Measurements from ENCODE around the gene LPCAT1. TPM values are rescaled to one million over a fixed set of nuclear protein-coding genes. Genes with fewer than 3 reads are reported as not detected.

LPCAT1 gene
- total and polyA plus RNA-seq, 2 of the 13 experiments (the other 11 are each of a cell fraction or from before 2014, with no cell fraction given) = 29.8 to 90.6 TPM

DNA sequence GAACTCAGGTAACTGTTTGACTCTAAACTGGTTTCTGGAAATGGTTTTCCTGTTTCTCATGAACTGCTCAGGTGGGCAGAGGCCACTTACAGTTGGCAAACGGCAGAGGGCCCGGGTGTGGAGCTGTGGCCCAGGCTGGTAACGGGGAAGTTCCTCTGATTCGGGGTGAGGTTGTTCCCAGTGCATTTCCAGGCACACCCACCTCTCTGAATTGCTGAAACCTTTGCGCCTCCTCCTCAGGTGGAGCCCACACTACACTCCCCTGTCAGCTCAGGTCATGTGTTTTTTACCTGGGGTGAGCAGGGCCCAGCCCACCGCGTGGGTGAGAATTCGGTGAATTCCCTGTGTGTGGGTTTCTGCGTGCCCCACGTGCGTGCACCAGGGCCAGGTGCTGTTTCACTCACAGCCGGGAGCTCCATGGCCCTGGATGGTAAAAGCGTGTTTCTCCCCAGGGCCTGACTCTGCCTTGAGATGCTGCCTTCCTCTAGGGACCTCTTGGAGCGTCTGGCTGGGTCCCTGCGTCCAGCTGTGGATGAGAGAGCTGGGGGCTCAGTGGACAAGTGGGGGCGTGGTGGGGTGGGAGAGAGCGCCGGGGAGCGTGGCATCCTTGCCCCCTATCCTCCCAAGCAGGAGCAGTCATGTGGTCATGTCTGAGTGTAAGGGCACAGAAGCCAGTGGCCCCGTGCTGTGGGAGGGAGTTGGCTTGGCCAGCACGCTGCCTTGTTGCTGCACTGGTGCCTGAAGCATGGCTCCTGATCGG is 33.5 kb upstream of the LPCAT1 start (continued):
- TF ChIP-seq ZNF749 (CRISPR knock-in tag; IDR thresholded peaks at IDR 0.05; ENCODE audit: borderline replicate concordance) = no peak
- no peak for TF ChIP-seq KDM5A (IDR thresholded peaks at IDR 0.05; ENCODE audit: borderline replicate concordance, low read length)
- TF ChIP-seq ZNF510 (CRISPR knock-in tag; IDR thresholded peaks at IDR 0.05; ENCODE audit: low read depth) = no peak
- TF ChIP-seq ZBTB38 (CRISPR knock-in tag; IDR thresholded peaks at IDR 0.05) = 0 out of 2 replicates have a peak, but pooled peaks have one; percentile 17

DNA sequence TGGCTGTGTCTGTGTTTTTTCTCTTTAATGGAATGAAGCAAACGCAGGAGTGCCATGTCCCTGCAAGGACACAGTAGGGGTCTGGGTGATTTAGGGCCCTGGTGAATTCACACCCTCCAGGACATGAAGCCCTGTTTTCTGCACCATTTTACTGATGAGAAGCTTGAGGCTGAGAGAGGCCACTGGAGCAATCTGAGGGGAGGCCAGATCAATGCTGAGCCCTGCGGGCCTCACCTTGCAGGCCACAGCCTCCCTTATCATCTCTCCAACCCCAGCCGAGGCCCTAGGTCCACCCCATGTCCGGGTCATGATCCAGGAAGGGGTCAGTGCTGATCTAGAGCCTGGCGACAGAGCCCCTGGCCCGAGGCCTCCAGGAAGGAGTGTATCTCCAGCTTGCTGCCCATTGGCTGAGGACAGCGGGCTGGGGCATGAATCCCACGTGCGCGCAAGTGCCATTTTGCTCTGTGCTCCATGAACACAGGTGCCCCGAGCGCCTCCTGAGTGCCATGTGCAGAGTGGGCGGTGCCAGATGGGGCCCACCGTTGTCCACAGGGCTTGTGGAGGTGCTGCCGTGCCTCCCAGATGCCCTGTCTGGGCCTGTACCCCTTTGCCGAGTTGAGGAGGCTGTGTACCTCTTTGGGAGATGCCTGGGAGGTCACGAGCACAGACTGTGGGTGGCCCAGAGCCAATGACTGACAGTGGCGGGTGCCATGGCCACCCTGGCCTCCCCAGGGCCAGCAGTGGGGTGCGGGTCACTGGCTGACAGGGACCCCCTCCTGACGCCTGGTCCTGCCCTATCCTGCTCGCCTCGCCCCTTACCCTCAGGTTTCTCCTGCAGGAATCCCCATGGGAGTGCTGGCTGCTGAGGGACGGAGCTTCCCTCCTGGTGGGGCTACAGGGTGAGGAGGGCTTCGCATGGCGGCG is 32.3 kb upstream of the LPCAT1 start:
- H3K9me3 ChIP-seq (ENCODE audit: low read length) = no peaks in the 10 kb centered on the region
- H3K9ac ChIP-seq (ENCODE audit: insufficient read depth, low read depth, low read length) = peak overlapping the region; percentile 50
- in situ Hi-C loops (cut with HindIII; ENCODE audit: extremely low pct_ligation_motif_present, low pct_unique_long_range_greater_than_20kb) = no loop called here
- H3K27me3 ChIP-seq (ENCODE audit: control insufficient read depth in 1 of 2, insufficient read depth in 2 of 2, low read length in 2 of 2) = no peaks in the 10 kb centered on the region
- H3K79me2 ChIP-seq (ENCODE audit: insufficient read depth, low read length) = no peaks in the 10 kb centered on the region
- no TSS peak for BruUV-seq (replicated peaks)
- no peak for FAIRE-seq
- DNase-seq (ENCODE audit: low spot score) = no peak
- H3K27ac ChIP-seq (ENCODE audit: extremely low read length, insufficient read depth, low read length) = peak overlapping the region; percentile 60
- H3K4me1 ChIP-seq (ENCODE audit: insufficient read depth, low read length) = peaks cover 52% of the 10 kb centered on the region
- H4K20me1 ChIP-seq (ENCODE audit: insufficient read depth, low read length) = no peaks in the 10 kb centered on the region
- intact Hi-C loops (cut with micrococcal nuclease; ENCODE audit: unreplicated experiment) = no loop called here
- ChIA-PET CTCF (ENCODE audit: low intra/inter-chr PET ratio, low total read pairs) (interaction anchor here (1.4 kb wide), 1 partner anchor 8 kb away, joined by 3 read pairs; no protein-coding TSS in a partner anchor), POLR2A (interaction anchor here (1.0 to 2.7 kb wide), 12 partner anchors 9 to 1285 kb away, joined by 3 to 68 read pairs (median 5); partner anchors contain the start of genes LPCAT1 and PDCD6)
- H3K4me2 ChIP-seq (ENCODE audit: low read depth, low read length) = peak overlapping the region; percentile 64
- H3K4me3 ChIP-seq (replicated peaks in 1 of 3; ENCODE audit: insufficient read depth in 1 of 3, low read depth in 2 of 3, low read length in 3 of 3) = peak overlapping the region in 1 of 3 experiments; percentile 32; a peak in 2 of 6 replicates
- H2AFZ ChIP-seq (ENCODE audit: low read length) = no peak overlapping the region
- no peaks in the 10 kb centered on the region for H3K36me3 ChIP-seq (replicated peaks in 1 of 2; ENCODE audit: control insufficient read depth in 1 of 2, insufficient read depth in 2 of 2, low read length in 2 of 2)
- peak; percentile 18; the same call in 2 of the 3 replicates for ATAC-seq
- 86% methylated on average over 15 of the region's 26 CpGs for WGBS (ENCODE audit: low lambda C conversion rate)
- TF ChIP-seq ZFY (CRISPR knock-in tag; IDR thresholded peaks at IDR 0.05) (peak; percentile 35; the same call in 1 of the 2 replicates), ZNF616 (CRISPR knock-in tag; IDR thresholded peaks at IDR 0.05; ENCODE audit: low read depth) (no peak), SAFB2 (CRISPR knock-in tag; IDR thresholded peaks at IDR 0.05; ENCODE audit: borderline replicate concordance, low read depth) (0 out of 2 replicates have a peak, but pooled peaks have one; percentile 20), KDM2A (CRISPR knock-in tag; IDR thresholded peaks at IDR 0.05; ENCODE audit: borderline replicate concordance, low read depth) (no peak), ZNF337 (CRISPR knock-in tag; IDR thresholded peaks at IDR 0.05; ENCODE audit: borderline replicate concordance, low read depth) (0 out of 2 replicates have a peak, but pooled peaks have one; percentile 7), LBX2 (CRISPR knock-in tag; IDR thresholded peaks at IDR 0.05; ENCODE audit: borderline replicate concordance) (no peak), RFX3 (CRISPR knock-in tag; IDR thresholded peaks at IDR 0.05) (no peak), ZMAT3 (CRISPR knock-in tag; conservative IDR thresholded peaks at IDR 0.05) (no peak; the same call in 1 of the 2 replicates)
- TF ChIP-seq, protein P1, sequence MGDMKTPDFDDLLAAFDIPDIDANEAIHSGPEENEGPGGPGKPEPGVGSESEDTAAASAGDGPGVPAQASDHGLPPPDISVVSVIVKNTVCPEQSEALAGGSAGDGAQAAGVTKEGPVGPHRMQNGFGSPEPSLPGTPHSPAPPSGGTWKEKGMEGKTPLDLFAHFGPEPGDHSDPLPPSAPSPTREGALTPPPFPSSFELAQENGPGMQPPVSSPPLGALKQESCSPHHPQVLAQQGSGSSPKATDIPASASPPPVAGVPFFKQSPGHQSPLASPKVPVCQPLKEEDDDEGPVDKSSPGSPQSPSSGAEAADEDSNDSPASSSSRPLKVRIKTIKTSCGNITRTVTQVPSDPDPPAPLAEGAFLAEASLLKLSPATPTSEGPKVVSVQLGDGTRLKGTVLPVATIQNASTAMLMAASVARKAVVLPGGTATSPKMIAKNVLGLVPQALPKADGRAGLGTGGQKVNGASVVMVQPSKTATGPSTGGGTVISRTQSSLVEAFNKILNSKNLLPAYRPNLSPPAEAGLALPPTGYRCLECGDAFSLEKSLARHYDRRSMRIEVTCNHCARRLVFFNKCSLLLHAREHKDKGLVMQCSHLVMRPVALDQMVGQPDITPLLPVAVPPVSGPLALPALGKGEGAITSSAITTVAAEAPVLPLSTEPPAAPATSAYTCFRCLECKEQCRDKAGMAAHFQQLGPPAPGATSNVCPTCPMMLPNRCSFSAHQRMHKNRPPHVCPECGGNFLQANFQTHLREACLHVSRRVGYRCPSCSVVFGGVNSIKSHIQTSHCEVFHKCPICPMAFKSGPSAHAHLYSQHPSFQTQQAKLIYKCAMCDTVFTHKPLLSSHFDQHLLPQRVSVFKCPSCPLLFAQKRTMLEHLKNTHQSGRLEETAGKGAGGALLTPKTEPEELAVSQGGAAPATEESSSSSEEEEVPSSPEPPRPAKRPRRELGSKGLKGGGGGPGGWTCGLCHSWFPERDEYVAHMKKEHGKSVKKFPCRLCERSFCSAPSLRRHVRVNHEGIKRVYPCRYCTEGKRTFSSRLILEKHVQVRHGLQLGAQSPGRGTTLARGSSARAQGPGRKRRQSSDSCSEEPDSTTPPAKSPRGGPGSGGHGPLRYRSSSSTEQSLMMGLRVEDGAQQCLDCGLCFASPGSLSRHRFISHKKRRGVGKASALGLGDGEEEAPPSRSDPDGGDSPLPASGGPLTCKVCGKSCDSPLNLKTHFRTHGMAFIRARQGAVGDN (CRISPR knock-in tag; IDR thresholded peaks at IDR 0.05) = peak; percentile 59; the same call in 1 of the 2 replicates
- TF ChIP-seq, protein P2, sequence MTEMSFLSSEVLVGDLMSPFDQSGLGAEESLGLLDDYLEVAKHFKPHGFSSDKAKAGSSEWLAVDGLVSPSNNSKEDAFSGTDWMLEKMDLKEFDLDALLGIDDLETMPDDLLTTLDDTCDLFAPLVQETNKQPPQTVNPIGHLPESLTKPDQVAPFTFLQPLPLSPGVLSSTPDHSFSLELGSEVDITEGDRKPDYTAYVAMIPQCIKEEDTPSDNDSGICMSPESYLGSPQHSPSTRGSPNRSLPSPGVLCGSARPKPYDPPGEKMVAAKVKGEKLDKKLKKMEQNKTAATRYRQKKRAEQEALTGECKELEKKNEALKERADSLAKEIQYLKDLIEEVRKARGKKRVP (CRISPR knock-in tag; IDR thresholded peaks at IDR 0.05) = no peak

All from HepG2 (cell line).